CD4-positive, alpha-beta memory T cell (primary cell): ENCODE data around the gene GYS1. TPM values are rescaled to one million over a fixed set of nuclear protein-coding genes. Genes with fewer than 3 reads are reported as not detected.

ENCODE experiments used
- CTCF ChIA-PET: fragments of 350-600 bp; sonication (Branson Sonifier 250); formaldehyde crosslinking; loops from one replicate; lab custom pipeline; 2021; ENCODE audit warnings: inconsistent platforms; ENCODE audit not compliant: partially characterized antibody; lab: Charles Lee
- POLR2A ChIA-PET: fragments of 350-600 bp; sonication (Branson Sonifier 250); formaldehyde crosslinking; loops from one replicate; lab custom pipeline; 2021; ENCODE audit not compliant: partially characterized antibody; lab: Charles Lee
- DNase-seq, 5 donors: peaks; one replicate each; pipeline versions ENCODE4 v3.0.0 to v3.0.0-alpha.2; 2020 to 2022; ENCODE audit warnings: mixed read lengths in 1 of 5
- H3K27ac ChIP-seq: one replicate; pipeline ENCODE4 v1.7.0; 2013; ENCODE audit warnings: low read depth, low read length
- H3K27me3 ChIP-seq: 2 replicates; pipeline ENCODE4 v1.7.0; 2013; ENCODE audit warnings: mild to moderate bottlenecking, low read length, moderate library complexity; ENCODE audit not compliant: insufficient read depth
- H3K36me3 ChIP-seq: 2 replicates; pipeline ENCODE4 v1.7.0; 2013; ENCODE audit warnings: mild to moderate bottlenecking, low read length, moderate library complexity; ENCODE audit not compliant: insufficient read depth
- H3K4me1 ChIP-seq: 2 replicates; pipeline ENCODE4 v1.7.0; 2013; ENCODE audit warnings: mild to moderate bottlenecking, low read length, moderate library complexity; ENCODE audit not compliant: insufficient read depth
- H3K4me3 ChIP-seq, 2 donors: one replicate each; pipeline ENCODE4 v1.7.0; 2013; ENCODE audit warnings: low read length in 2 of 2, mild to moderate bottlenecking in 1 of 2
- H3K9me3 ChIP-seq, 2 donors: one replicate each; pipeline ENCODE4 v1.7.0; 2013; ENCODE audit warnings: low read length in 2 of 2, control low read depth in 1 of 2; ENCODE audit not compliant: control insufficient read depth in 1 of 2
- H3K27ac Mint-ChIP-seq, 7 donors: one replicate each; pipeline ENCODE4 v1.8.0; 2020 to 2021; ENCODE audit warnings: mixed read lengths in 7 of 7, mild to moderate bottlenecking in 6 of 7, inconsistent platforms in 3 of 7, moderate library complexity in 3 of 7
- H3K27me3 Mint-ChIP-seq, 2 donors: one replicate each; pipeline ENCODE4 v1.8.0; 2020 to 2021; ENCODE audit warnings: mixed read lengths in 2 of 2
- H3K36me3 Mint-ChIP-seq, 2 donors: one replicate each; pipeline ENCODE4 v1.8.0; 2020 to 2021; ENCODE audit warnings: mixed read lengths in 2 of 2, inconsistent platforms in 1 of 2, mild to moderate bottlenecking in 1 of 2
- H3K4me1 Mint-ChIP-seq, 4 donors: one replicate each; pipeline ENCODE4 v1.8.0; 2020 to 2021; ENCODE audit warnings: mixed read lengths in 4 of 4, mild to moderate bottlenecking in 1 of 4
- H3K4me3 Mint-ChIP-seq, 8 donors: one replicate each; pipeline ENCODE4 v1.8.0; 2020 to 2021; ENCODE audit warnings: mixed read lengths in 8 of 8, mild to moderate bottlenecking in 7 of 8, moderate library complexity in 6 of 8, inconsistent platforms in 3 of 8
- H3K9me3 Mint-ChIP-seq, 8 donors: one replicate each; pipeline ENCODE4 v1.8.0; 2020 to 2021; ENCODE audit warnings: mixed read lengths in 8 of 8, mild to moderate bottlenecking in 5 of 8, inconsistent platforms in 3 of 8, moderate library complexity in 1 of 8
- intact Hi-C: fragments of 100-400 bp; cut with micrococcal nuclease; formaldehyde crosslinking; loops from one replicate; pipeline ENCODE4 v1.15.1; 2023
- polyA plus RNA-seq, 2 donors: library from polyadenylated mRNA; unstranded; fragments of 300-500 nt; fragmentation: Illumina TruSeq; gene quantifications; one replicate each; pipeline ENCODE4 v1.2.3, GENCODE V29; 2021
- total RNA-seq, 2 experiments: library from RNA; stranded (reverse); gene quantifications; one replicate each; pipeline ENCODE4 v1.2.3, GENCODE V29; 2021

Gene GYS1
- total and polyA plus RNA-seq, 4 experiments from 2014 or later = 30.6 to 56.4 (median 43.8) TPM

DNA sequence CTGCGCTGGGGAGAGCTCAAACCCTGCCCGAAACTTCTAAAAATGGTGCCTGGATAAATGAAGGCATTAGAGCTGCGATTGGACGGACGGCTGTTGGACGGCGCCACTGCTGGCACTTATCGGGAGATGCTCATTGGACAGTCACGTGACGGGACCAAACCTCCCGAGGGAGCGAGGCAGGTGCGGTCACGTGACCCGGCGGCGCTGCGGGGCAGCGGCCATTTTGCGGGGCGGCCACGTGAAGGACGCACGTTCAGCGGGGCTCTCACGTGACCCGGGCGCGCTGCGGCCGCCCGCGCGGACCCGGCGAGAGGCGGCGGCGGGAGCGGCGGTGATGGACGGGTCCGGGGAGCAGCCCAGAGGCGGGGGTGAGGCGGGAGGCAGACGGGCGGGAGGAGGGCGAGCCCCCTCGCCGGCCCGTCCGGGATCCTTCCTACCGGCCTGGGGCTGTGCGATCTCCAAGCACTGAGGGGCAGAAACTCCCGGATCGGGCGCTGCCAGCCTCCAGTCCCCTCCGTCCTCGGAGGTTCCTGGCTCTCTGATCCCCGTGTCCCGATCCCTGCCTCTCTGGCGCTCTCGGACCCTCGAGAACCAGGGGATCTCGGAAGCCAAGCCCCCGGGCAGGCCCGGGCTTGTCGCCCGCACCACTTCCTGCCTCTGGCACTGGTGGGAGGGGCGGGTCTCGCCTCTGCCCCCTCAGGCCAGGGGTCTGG lies 38.4 kb downstream of the GYS1 start, which contains the start of gene BAX:
TSS of gene BAX (plus strand) at position 281 of the 713 bp plus-strand sequence. CDS start at position 335, 54 bp downstream.
- Histone ChIP-seq H3K27ac (peak within 1 kb of the TSS; percentile 86), H3K27me3 (no peaks in the 10 kb centered on the region), H3K4me3 (peak within 1 kb of the TSS; percentile 76 to 87), H3K4me1 (peaks cover 23% of the 10 kb centered on the region), H3K36me3 (no peaks in the 10 kb centered on the region), H3K9me3 (no peaks in the 10 kb centered on the region)
- Mint-ChIP-seq H3K27me3 (no peaks in the 10 kb centered on the region), H3K36me3 (peaks cover 6 to 18% of the 10 kb centered on the region in 2 donors), H3K9me3 (no peaks in the 10 kb centered on the region), H3K4me1 (peaks cover 12 to 34% (median 27%) of the 10 kb centered on the region in 4 donors), H3K4me3 (peak within 1 kb of the TSS; percentile 79 to 94 (median 90)), H3K27ac (peak within 1 kb of the TSS; percentile 77 to 92 (median 86))
- DNase-seq = peak; percentile 69 to 81 (median 74)
- ChIA-PET POLR2A (interaction anchor here (0.6 to 6.8 kb wide), 10 partner anchors 11 to 234 kb away, joined by 3 to 99 read pairs (median 8); partner anchors contain the start of genes DHDH, FTL, GYS1 and NUCB1), CTCF (interaction anchor here (1.3 to 3.1 kb wide), 4 partner anchors 11 to 159 kb away, joined by 3 to 15 read pairs (median 8); partner anchors contain the start of genes GYS1 and RUVBL2)
- intact Hi-C loops = loop anchor here (1.0 kb wide), 2 partner anchors 11 to 21 kb away; partner anchors contain the start of genes DHDH and FTL

DNA sequence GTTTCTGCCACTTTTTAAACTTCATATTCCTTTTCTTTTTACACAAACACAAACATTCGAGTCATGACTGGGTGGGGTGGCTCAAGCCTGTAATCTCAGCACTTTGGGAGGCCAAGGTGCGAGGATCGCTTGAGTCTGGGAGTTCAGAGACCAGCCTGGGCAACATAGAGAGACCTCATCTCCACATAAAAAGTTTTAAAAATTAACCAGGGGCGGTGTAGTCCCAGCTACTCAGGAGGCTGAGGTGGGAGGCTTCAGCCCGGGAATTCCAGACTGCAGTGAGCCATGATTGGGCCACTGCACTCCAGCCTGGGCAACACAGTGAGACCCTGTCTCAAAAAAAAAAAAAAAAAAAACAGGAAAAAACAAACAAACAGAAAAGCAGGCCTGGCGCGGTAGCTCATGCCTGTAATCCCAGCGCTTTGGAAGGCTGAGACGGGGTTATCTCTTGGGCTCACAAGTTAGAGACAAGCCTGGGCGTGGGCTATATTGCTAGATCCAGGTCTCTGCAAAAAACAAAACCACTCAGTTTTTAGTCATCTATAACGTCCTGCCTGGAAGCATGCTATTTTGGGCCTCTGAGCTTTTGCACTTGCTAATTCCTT lies 39.0 kb downstream of the GYS1 start:
- no peaks in the 10 kb centered on the region for H3K27me3 Mint-ChIP-seq
- no peaks in the 10 kb centered on the region for H3K9me3 Mint-ChIP-seq
- no peaks in the 10 kb centered on the region for H3K9me3 ChIP-seq
- H3K4me3 ChIP-seq = peak overlapping the region in 1 of 2 donors; percentile 87
- no peaks in the 10 kb centered on the region for H3K36me3 ChIP-seq
- DNase-seq = no peak
- peaks cover 12 to 34% (median 27%) of the 10 kb centered on the region in 4 donors for H3K4me1 Mint-ChIP-seq
- CTCF ChIA-PET = interaction anchor here (0.6 to 3.1 kb wide), 7 partner anchors 12 to 200 kb away, joined by 3 to 15 read pairs (median 3); partner anchors contain the start of genes GYS1 and RUVBL2
- no peaks in the 10 kb centered on the region for H3K27me3 ChIP-seq
- peak overlapping the region; percentile 86 for H3K27ac ChIP-seq
- peaks cover 20% of the 10 kb centered on the region for H3K4me1 ChIP-seq
- POLR2A ChIA-PET = interaction anchor here (0.6 to 6.8 kb wide), 10 partner anchors 12 to 234 kb away, joined by 3 to 99 read pairs (median 8); partner anchors contain the start of genes DHDH, FTL, GYS1 and NUCB1
- peak overlapping the region; percentile 79 to 94 (median 90) for H3K4me3 Mint-ChIP-seq
- peak overlapping the region; percentile 67 to 92 (median 86) for H3K27ac Mint-ChIP-seq
- intact Hi-C loops = loop anchor here (1.0 kb wide), 2 partner anchors 11 to 21 kb away; partner anchors contain the start of genes DHDH and FTL
- peaks cover 6 to 18% of the 10 kb centered on the region in 2 donors for H3K36me3 Mint-ChIP-seq

DNA sequence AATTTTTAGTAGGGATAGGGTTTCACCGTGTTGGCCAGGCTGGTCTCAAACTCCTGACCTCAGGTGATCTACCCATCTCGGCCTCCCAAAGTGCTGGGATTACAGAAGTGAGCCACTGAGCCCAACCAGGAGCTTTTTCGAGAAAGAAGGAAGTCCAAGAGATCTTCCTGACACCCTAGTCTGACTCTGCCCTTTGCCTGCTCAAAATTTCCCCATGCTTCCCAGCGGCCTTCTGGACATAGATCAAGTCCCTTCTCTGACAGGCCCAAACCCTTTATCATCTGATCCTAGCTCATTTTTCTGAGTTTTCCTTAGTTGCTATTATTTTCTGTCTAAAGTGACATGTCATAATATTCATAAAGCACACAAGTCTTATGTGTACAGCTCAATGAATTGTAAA lies 40.0 kb downstream of the GYS1 start:
- Histone ChIP-seq H3K27me3 (no peaks in the 10 kb centered on the region), H3K4me1 (peaks cover 20% of the 10 kb centered on the region), H3K9me3 (no peaks in the 10 kb centered on the region), H3K36me3 (no peaks in the 10 kb centered on the region), H3K4me3 (no peak overlapping the region), H3K27ac (no peak overlapping the region)
- ChIA-PET CTCF (interaction anchor here (0.6 to 3.1 kb wide), 9 partner anchors 10 to 199 kb away, joined by 3 to 15 read pairs (median 3); partner anchors contain the start of genes GYS1 and RUVBL2), POLR2A (interaction anchor here (1.2 to 6.8 kb wide), 5 partner anchors 9 to 80 kb away, joined by 4 to 99 read pairs (median 13); partner anchors contain the start of genes FTL, GYS1, PPP1R15A and RUVBL2)
- peaks cover 12 to 34% (median 27%) of the 10 kb centered on the region in 4 donors for H3K4me1 Mint-ChIP-seq
- H3K27me3 Mint-ChIP-seq = no peaks in the 10 kb centered on the region
- peaks cover 6 to 18% of the 10 kb centered on the region in 2 donors for H3K36me3 Mint-ChIP-seq
- H3K9me3 Mint-ChIP-seq = no peaks in the 10 kb centered on the region
- DNase-seq = no peak
- intact Hi-C loops = no loop called here
- peak overlapping the region in 3 of 8 donors; percentile 0 to 32 (median 10) for H3K4me3 Mint-ChIP-seq
- peak overlapping the region in 1 of 7 donors; percentile 31 for H3K27ac Mint-ChIP-seq

DNA sequence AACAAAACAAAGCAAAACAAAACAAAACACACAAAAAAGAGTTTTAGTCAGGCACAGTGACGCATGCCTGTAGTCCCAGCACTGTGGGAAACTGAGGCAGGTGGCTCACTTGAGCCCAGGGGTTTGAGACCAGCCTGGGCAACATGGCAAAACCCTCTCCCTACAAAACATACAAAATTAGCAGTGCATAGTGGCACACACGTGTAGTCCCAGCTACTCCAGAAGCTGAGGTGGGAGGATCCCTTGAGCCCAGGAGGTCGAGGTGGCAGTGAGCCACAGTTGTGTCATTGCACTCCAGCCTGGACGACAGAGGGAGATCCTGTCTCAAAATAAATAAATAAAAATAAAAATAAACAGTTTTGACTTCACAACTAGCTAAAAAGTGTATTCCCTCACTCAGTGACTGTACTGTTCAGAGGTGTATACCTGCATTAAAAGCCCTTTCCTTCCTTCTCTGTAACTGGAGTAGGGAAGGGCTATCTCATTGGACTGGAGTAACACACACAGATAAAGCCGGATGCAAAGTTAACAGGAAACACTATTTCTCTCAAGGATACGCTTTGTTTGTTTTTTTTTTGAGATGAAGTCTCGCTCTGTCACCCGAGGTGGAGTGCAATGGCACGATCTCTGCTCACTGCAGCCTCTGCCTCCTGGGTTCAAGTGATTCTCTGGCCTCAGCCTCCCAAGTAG lies 42.1 kb downstream of the GYS1 start:
- Mint-ChIP-seq H3K27ac (no peak overlapping the region), H3K27me3 (no peaks in the 10 kb centered on the region), H3K9me3 (peaks cover 0 to 4% (median 0%) of the 10 kb centered on the region in 8 donors), H3K4me1 (peaks cover 7 to 15% (median 12%) of the 10 kb centered on the region in 4 donors), H3K36me3 (peaks cover 0 to 6% of the 10 kb centered on the region in 2 donors), H3K4me3 (no peak overlapping the region)
- H3K9me3 ChIP-seq = no peaks in the 10 kb centered on the region
- ChIA-PET CTCF (interaction anchor here (1.0 kb wide), 1 partner anchor 164 kb away, joined by 3 read pairs; no protein-coding TSS in a partner anchor), POLR2A (interaction anchor here (1.2 to 6.8 kb wide), 2 partner anchors 15 to 141 kb away, joined by 3 to 99 read pairs; partner anchors contain the start of gene FTL)
- no peaks in the 10 kb centered on the region for H3K27me3 ChIP-seq
- H3K4me1 ChIP-seq = peaks cover 15% of the 10 kb centered on the region
- intact Hi-C loops = no loop called here
- no peak overlapping the region for H3K4me3 ChIP-seq
- H3K36me3 ChIP-seq = no peaks in the 10 kb centered on the region
- H3K27ac ChIP-seq = no peak overlapping the region
- DNase-seq = no peak

DNA sequence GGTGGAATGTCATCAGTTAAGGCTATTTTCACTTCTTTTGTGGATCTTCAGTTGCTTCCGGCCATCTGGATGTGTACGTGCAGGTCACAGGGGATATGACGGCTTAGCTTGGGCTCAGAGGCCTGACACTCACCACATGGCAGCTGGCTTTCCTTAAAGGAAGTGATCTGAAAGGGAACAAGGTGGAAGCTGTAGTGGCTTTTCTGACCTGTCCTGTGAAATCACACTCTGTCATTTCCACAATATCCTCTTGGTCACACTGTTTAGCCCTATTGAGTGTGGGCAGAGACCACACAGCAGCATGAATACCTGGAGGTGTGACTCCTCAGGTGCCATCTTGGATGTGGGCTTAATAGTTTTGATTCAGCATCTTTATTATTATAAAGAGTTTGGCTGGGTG lies 43.0 kb downstream of the GYS1 start:
- POLR2A ChIA-PET = interaction anchor here (1.2 kb wide), 1 partner anchor 140 kb away, joined by 3 read pairs; no protein-coding TSS in a partner anchor

DNA sequence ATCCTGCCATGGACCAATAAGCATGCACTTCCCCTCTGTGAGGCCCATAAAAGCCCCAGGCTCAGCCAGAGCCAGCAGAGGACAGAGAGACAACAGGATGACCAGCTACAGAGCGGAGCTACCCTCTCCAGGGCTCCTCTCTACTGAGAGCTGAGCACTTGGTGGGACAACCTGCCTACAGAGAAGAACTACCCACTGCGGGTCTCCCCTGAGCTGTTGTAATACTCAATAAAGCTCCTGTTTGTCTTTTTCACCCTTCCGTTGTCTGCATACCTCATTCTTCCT lies 45.9 kb downstream of the GYS1 start:
- H3K9me3 ChIP-seq = no peaks in the 10 kb centered on the region
- H3K9me3 Mint-ChIP-seq = peaks cover 0 to 4% (median 0%) of the 10 kb centered on the region in 8 donors
- no peak overlapping the region for H3K4me3 Mint-ChIP-seq
- H3K4me3 ChIP-seq = no peak overlapping the region
- H3K27me3 Mint-ChIP-seq = no peaks in the 10 kb centered on the region
- ChIA-PET POLR2A (no interaction called here), CTCF (interaction anchor here (1.0 to 1.5 kb wide), 2 partner anchors 15 to 105 kb away, joined by 3 to 4 read pairs; no protein-coding TSS in a partner anchor)
- H3K27ac Mint-ChIP-seq = no peak overlapping the region
- no peaks in the 10 kb centered on the region for H3K36me3 Mint-ChIP-seq
- no peaks in the 10 kb centered on the region for H3K4me1 ChIP-seq
- no peaks in the 10 kb centered on the region for H3K4me1 Mint-ChIP-seq
- no peak overlapping the region for H3K27ac ChIP-seq
- H3K36me3 ChIP-seq = no peaks in the 10 kb centered on the region
- intact Hi-C loops = no loop called here
- H3K27me3 ChIP-seq = no peaks in the 10 kb centered on the region
- DNase-seq = no peak

More for the DNA sequence above, 43.0 kb downstream of the GYS1 start:
- H3K4me3 ChIP-seq = no peak overlapping the region
- CTCF ChIA-PET = interaction anchor here (1.0 kb wide), 1 partner anchor 163 kb away, joined by 3 read pairs; no protein-coding TSS in a partner anchor
- no peak for DNase-seq
- no peaks in the 10 kb centered on the region for H3K9me3 ChIP-seq
- peaks cover 7% of the 10 kb centered on the region for H3K4me1 ChIP-seq
- no peaks in the 10 kb centered on the region for H3K27me3 ChIP-seq
- H3K27ac ChIP-seq = no peak overlapping the region
- Mint-ChIP-seq H3K4me1 (peaks cover 3 to 7% (median 4%) of the 10 kb centered on the region in 4 donors), H3K36me3 (peaks cover 0 to 3% of the 10 kb centered on the region in 2 donors), H3K27me3 (no peaks in the 10 kb centered on the region), H3K4me3 (no peak overlapping the region), H3K27ac (peak overlapping the region in 1 of 7 donors; percentile 41), H3K9me3 (peaks cover 0 to 4% (median 0%) of the 10 kb centered on the region in 8 donors)
- intact Hi-C loops = no loop called here
- no peaks in the 10 kb centered on the region for H3K36me3 ChIP-seq
